Uterus (tissue), 2 donors: Measurements from ENCODE around the gene SLC22A23.

ENCODE experiments used
- POLR2A ChIP-seq, 2 donors: fragments of 450-650 bp; IDR thresholded peaks; one replicate each; pipeline ENCODE4 v1.6.1; 2016; ENCODE audit warnings: antibody characterized with exemption in 2 of 2, mild to moderate bottlenecking in 1 of 2, moderate library complexity in 1 of 2
- TF ChIP-seq, protein P1 (sequence below), 4 experiments: fragments of 200-600 bp in 2 of 4; fragments of 450-650 bp in 2 of 4; sonication (generic) in 2 of 4; IDR thresholded peaks; one replicate each; pipeline ENCODE4 v1.5.1; 2016 to 2019; ENCODE audit warnings: antibody characterized with exemption in 4 of 4, mild to moderate bottlenecking in 2 of 4, moderate library complexity in 1 of 4

DNA sequence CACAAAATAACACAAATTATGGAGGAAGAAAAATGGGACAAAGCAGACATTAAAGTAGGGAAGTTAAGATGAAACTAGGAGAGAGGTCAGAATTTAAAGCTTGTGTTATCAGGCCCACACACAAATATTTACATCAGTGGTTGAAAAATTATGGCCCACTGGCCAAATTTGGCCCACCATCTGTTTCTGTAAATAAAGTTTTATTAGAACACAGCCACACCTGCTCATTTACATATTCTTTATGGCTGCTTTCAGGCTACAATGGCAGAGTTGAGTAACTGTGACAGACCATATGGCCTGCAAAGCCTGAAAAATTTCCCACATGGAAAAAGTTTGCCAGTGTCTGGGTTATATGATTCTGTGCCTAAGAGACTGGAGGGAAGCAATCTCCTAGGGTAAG is 49.0 kb downstream of the SLC22A23 start:
- no peak for TF ChIP-seq POLR2A (IDR thresholded peaks at IDR 0.05)
- TF ChIP-seq, protein P1, sequence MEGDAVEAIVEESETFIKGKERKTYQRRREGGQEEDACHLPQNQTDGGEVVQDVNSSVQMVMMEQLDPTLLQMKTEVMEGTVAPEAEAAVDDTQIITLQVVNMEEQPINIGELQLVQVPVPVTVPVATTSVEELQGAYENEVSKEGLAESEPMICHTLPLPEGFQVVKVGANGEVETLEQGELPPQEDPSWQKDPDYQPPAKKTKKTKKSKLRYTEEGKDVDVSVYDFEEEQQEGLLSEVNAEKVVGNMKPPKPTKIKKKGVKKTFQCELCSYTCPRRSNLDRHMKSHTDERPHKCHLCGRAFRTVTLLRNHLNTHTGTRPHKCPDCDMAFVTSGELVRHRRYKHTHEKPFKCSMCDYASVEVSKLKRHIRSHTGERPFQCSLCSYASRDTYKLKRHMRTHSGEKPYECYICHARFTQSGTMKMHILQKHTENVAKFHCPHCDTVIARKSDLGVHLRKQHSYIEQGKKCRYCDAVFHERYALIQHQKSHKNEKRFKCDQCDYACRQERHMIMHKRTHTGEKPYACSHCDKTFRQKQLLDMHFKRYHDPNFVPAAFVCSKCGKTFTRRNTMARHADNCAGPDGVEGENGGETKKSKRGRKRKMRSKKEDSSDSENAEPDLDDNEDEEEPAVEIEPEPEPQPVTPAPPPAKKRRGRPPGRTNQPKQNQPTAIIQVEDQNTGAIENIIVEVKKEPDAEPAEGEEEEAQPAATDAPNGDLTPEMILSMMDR (IDR thresholded peaks at IDR 0.05) = no peak
